Measurements from ENCODE around the gene CCDC179.

The CCDC179 gene

DNA sequence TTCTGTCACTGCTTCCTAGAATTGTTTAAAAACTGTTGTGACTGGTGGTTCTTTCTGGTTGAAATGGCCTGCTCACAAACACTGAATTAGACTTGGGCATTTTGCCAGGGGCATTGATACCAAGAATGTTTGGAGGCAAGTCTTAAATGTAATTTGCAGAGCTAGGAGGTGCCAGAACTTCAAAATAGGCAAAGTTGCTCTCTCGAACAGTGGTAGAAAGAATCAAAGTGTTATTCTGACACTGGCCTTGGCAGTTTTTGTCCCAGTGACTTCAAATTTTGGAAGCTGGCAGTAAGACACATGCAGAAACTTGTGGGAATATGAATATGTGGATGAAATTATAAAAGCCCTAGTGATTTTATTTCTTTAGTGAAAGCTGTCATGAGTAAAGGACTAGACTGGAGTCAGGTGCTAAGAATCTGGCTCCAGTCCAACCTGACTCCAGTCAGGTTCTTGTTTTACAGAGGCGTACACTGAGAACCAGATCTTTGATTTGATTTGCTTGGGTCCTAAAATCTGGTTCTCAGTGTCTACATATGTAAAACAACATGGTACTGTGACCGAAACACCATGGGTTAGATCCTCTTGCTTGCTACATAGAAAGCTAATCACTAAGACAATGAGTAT is 51.6 kb downstream of the CCDC179 start:
- no peaks in the 10 kb centered on the region for H4K20me1 ChIP-seq (ENCODE audit: insufficient read depth, low read length, poor library complexity, severe bottlenecking)
- H3K27me3 ChIP-seq (ENCODE audit: insufficient read depth, low read length, poor library complexity, severe bottlenecking): no peaks in the 10 kb centered on the region
- H3K79me2 ChIP-seq (ENCODE audit: insufficient read depth, low read length): no peaks in the 10 kb centered on the region
- peaks cover 12% of the 10 kb centered on the region for H3K4me1 ChIP-seq (ENCODE audit: insufficient read depth, low read length, poor library complexity, severe bottlenecking)
- no peaks in the 10 kb centered on the region; the same call in 1 of the 2 replicates for H3K9me3 ChIP-seq (ENCODE audit: insufficient read depth, low read depth, low read length)
- H3K9me2 ChIP-seq (replicated peaks; ENCODE audit: low read depth, low read length): no peaks in the 10 kb centered on the region
- TF ChIP-seq, protein P1, sequence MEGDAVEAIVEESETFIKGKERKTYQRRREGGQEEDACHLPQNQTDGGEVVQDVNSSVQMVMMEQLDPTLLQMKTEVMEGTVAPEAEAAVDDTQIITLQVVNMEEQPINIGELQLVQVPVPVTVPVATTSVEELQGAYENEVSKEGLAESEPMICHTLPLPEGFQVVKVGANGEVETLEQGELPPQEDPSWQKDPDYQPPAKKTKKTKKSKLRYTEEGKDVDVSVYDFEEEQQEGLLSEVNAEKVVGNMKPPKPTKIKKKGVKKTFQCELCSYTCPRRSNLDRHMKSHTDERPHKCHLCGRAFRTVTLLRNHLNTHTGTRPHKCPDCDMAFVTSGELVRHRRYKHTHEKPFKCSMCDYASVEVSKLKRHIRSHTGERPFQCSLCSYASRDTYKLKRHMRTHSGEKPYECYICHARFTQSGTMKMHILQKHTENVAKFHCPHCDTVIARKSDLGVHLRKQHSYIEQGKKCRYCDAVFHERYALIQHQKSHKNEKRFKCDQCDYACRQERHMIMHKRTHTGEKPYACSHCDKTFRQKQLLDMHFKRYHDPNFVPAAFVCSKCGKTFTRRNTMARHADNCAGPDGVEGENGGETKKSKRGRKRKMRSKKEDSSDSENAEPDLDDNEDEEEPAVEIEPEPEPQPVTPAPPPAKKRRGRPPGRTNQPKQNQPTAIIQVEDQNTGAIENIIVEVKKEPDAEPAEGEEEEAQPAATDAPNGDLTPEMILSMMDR (conservative IDR thresholded peaks at IDR 0.05; ENCODE audit: low read length): no peak
- no peak for TF ChIP-seq EZH2phosphoT487 (IDR thresholded peaks at IDR 0.05; ENCODE audit: borderline replicate concordance)
- H3K4me3 ChIP-seq (ENCODE audit: low read length, poor library complexity, severe bottlenecking): no peak overlapping the region
- H3K36me3 ChIP-seq (ENCODE audit: insufficient read depth, low read length): no peaks in the 10 kb centered on the region
- no peak overlapping the region for H3K9ac ChIP-seq (ENCODE audit: low read depth, low read length, poor library complexity, severe bottlenecking)
- no peaks in the 10 kb centered on the region for H3F3A ChIP-seq (ENCODE audit: low read depth)
- H3K4me2 ChIP-seq (ENCODE audit: low read depth, low read length, poor library complexity, severe bottlenecking): peak overlapping the region; percentile 41
- no peak overlapping the region for H2AFZ ChIP-seq (ENCODE audit: low read length)

DNA sequence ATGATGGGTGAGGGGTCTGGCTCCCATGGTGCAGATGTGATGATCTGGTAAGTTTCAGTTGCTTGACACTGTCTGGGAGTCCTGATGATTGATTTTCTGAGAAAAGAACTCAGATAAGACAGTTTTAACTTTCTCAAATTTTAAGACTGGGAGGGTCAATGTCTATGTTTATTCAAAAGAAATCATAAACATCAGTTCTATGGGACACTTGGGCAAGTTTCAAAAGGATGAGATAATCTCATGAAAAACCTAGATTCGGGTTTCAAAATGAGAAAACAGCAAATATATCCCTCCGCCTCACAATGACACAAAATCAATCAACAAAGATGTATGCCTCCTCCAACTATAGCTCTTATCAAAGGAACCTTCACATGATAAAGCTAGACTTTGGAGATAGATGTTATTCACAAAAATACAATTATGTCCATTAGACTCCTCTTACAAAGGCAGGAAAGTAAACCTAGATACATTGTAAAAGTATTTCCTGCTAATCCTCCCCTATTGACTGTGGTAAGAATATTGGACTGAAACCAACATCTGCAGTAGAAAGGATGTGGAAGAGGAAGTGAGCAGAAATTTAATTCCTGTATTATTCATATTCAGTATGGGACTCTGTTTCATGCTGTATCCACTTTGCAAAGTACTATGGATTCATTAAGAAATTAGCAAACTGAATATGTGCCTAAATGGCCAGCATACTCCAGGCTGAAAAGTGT is 52.3 kb downstream of the CCDC179 start:
- TF ChIP-seq, protein P1 (conservative IDR thresholded peaks at IDR 0.05; ENCODE audit: low read length): no peak
- TF ChIP-seq EZH2phosphoT487 (IDR thresholded peaks at IDR 0.05; ENCODE audit: borderline replicate concordance): no peak
- H3K9me3 ChIP-seq (ENCODE audit: insufficient read depth, low read depth, low read length): no peaks in the 10 kb centered on the region; the same call in 1 of the 2 replicates
- H4K20me1 ChIP-seq (ENCODE audit: insufficient read depth, low read length, poor library complexity, severe bottlenecking): no peaks in the 10 kb centered on the region
- no peak overlapping the region for H3K9ac ChIP-seq (ENCODE audit: low read depth, low read length, poor library complexity, severe bottlenecking)
- H3K4me3 ChIP-seq (ENCODE audit: low read length, poor library complexity, severe bottlenecking): no peak overlapping the region
- H3K4me1 ChIP-seq (ENCODE audit: insufficient read depth, low read length, poor library complexity, severe bottlenecking): peaks cover 12% of the 10 kb centered on the region
- H3F3A ChIP-seq (ENCODE audit: low read depth): no peaks in the 10 kb centered on the region
- no peaks in the 10 kb centered on the region for H3K36me3 ChIP-seq (ENCODE audit: insufficient read depth, low read length)
- no peaks in the 10 kb centered on the region for H3K27me3 ChIP-seq (ENCODE audit: insufficient read depth, low read length, poor library complexity, severe bottlenecking)
- H3K79me2 ChIP-seq (ENCODE audit: insufficient read depth, low read length): no peaks in the 10 kb centered on the region
- no peak overlapping the region for H2AFZ ChIP-seq (ENCODE audit: low read length)
- H3K4me2 ChIP-seq (ENCODE audit: low read depth, low read length, poor library complexity, severe bottlenecking): peak overlapping the region; percentile 41
- H3K9me2 ChIP-seq (replicated peaks; ENCODE audit: low read depth, low read length): no peaks in the 10 kb centered on the region

- Histone ChIP-seq H3K79me2 (ENCODE audit: insufficient read depth, low read length) (no peaks in the 10 kb centered on the region), H2AFZ (ENCODE audit: low read length) (no peak overlapping the region), H3K27me3 (ENCODE audit: insufficient read depth, low read length, poor library complexity, severe bottlenecking) (no peaks in the 10 kb centered on the region), H3F3A (ENCODE audit: low read depth) (no peaks in the 10 kb centered on the region), H3K4me3 (ENCODE audit: low read length, poor library complexity, severe bottlenecking) (no peak overlapping the region), H3K9ac (ENCODE audit: low read depth, low read length, poor library complexity, severe bottlenecking) (no peak overlapping the region), H4K20me1 (ENCODE audit: insufficient read depth, low read length, poor library complexity, severe bottlenecking) (no peaks in the 10 kb centered on the region), H3K9me3 (ENCODE audit: insufficient read depth, low read depth, low read length) (no peaks in the 10 kb centered on the region; the same call in 1 of the 2 replicates), H3K4me2 (ENCODE audit: low read depth, low read length, poor library complexity, severe bottlenecking) (no peak overlapping the region), H3K4me1 (ENCODE audit: insufficient read depth, low read length, poor library complexity, severe bottlenecking) (peaks cover 12% of the 10 kb centered on the region), H3K9me2 (replicated peaks; ENCODE audit: low read depth, low read length) (no peaks in the 10 kb centered on the region), H3K36me3 (ENCODE audit: insufficient read depth, low read length) (no peaks in the 10 kb centered on the region)
- no peak for TF ChIP-seq EZH2phosphoT487 (IDR thresholded peaks at IDR 0.05; ENCODE audit: borderline replicate concordance)
- TF ChIP-seq, protein P1 (conservative IDR thresholded peaks at IDR 0.05; ENCODE audit: low read length): no peak
Observed at GRCh38 chr11:22807391-22807790, 52.9 kb downstream of the CCDC179 start.

Measured in Loucy (cell line).